ENCODE results near the gene TSKU. TPM values are rescaled to one million over a fixed set of nuclear protein-coding genes. Genes with fewer than 3 reads are reported as not detected.
A peak's percentile ranks its signal among the peaks of the same experiment; 100 is the strongest.
"Not testable (repeated sequence)": the region's sequence is repeated elsewhere in the genome, so short reads cannot be mapped to it uniquely, and the experiment has no call there.

TSKU gene
- polyA plus RNA-seq, 1 donor = 19.4 TPM

DNA sequence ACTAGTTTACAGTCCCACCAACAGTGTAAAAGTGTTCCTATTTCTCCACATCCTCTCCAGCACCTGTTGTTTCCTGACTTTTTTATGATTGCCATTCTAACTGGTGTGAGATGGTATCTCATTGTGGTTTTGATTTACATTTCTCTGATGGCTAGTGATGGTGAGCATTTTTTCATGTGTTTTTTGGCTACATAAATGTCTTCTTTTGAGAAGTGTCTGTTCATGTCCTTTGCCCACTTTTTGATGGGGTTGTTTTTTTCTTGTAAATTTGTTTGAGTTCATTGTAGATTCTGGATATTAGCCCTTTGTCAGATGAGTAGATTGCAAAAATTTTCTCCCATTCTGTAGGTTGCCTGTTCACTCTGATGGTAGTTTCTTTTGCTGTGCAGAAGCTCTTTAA is 43.8 kb downstream of the TSKU start:
- DNase-seq = not testable (repeated sequence)

DNA sequence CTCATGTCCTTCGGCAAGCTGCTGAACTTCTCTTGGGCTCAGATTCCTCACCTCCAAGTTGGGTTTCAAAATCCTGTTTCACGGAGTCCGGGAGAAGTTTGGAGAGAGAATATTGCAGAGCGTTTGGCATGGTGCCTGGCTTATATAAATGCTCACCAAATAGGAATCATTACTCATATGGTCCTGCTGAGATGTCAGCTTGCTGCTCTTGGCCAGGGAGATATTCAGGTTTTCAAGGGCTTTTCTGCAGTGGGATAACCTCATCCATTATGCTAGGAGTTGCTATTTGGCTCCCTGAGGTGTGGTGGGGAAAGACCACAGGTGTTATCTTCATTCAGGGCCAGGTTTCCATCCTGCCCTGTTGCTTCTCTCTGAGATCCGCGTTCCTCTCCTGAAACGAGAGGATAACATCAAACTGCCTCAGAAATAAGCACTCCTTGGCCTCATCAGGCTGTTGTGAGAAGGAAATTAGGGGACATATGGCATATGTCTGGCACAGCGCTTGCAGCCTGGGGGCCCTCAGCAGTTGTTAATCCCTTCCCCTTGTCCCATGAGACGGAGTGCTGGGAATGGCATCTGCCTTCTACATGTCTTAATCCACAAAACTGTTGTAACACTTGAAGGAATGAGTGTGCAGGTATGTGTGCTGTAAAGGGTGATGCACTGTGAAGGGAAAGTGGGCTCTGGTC is 47.6 kb downstream of the TSKU start:
- peak; percentile 30 for DNase-seq

DNA sequence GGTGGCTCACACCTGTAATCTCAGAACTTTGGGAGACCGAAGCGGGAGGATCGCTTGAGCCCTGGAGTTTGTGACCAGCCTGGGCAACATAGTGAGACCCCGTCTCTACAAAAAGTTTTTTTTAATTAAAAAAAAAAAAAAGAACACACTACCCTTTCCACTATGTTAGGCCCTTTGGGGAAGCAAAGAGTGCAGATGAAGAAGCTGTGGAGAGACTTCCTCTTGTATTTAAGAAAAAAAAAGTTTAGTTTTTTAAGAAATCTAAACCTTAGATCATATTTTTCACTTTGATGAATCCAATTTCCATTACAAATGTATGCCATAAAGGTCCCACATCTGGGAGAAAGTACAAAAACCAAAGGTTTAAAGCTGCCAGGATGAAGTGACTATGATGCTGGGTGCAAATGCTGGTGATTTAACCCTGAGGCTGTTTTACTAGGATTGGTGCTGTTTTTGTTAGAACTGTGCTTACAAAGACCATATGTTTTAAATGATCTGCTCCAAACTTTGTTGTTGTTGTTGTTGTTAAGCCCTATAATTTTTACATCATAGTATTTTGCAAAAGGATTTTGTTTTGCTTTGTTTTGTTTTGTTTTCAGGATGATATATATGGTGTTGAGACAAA is 48.6 kb downstream of the TSKU start:
- no peak for DNase-seq

DNA sequence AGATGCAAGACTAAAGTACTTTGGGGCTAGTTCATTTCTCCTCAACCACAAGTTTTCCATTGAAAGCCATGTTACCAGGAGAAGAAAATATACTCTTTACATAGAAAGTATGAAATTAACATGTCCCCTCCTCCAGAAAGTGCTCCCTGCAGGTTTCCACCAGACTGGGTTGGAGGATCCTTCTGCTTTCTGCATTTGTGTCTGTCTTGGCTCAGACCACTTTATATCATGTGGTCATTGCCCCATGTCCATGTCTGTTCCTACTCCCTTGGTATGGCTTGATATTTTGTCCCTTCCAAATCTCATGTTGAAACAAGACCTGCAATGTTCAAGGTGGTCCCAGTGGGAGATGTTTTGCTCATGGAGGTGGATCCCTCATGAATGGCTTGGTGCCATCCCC is 49.2 kb downstream of the TSKU start:
- DNase-seq = no peak

DNA sequence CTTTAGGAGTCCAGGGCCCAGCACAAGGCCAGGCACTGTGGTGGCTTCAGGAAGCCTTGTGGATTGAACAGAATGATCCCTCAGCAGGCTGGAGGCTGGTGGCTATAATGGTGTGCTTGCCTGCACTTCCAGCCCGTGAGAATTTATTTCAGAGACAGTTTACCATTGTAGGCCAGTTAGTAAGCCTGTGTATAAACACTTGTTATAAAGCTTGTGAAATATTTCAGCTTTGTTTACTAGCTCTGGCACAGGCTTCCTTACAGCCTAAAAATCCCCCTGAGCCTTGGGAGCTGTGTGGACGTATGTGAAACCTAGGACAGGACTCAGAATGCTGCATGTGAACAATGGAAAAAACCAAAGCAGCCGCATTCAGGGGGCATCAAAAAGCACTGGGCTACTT is 51.0 kb downstream of the TSKU start:
- no peak for DNase-seq

DNA sequence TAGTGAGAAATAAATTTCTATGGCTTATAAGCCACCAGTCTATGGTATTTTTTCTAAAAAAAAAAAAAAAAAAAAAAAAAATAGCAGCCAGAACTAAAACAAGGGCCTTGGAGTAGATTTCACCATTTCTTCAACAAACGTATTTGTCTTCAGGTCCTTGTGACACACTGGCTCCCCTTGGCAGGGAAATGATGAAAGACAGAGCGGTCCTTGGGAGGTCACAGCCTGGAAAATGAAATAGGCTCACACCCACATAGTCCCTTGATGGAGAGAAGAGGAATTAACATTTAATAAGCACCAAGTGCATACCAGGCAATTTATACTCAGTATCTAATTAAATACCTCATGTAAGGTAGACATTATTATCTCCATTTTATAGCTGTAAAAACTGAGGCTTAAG is 51.9 kb downstream of the TSKU start:
- no peak for DNase-seq

DNA sequence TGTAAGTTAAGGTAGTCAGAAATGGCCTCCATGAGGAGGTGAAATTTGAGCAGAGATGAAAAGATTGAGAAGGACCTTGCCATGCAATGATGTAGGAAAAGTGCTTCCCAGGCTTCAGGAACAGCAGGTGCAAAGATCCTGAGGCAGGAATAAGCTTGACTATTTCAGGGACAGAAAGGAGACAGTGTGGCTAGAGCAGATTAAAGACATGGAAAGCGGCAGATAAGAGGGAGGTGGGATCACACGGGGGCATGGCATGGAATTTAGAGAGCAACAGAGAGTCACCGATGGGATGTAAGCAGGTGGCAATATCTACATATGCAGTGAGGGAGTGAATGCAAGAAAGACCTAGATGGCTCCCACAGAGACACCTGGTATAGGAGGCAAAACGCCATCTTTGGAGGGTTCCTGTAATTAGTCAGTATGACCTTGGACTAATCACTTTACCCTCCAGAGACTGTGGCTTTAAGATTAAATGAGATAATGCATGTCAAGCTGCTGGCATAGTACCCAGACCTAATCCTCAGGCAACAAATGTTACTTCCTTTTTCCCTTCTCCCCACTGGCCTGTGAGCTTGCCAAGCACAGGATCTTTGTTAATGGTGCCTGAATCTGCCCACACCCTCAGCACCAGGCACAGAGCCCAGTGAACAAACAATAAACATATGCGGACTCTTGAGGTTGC is 52.9 kb downstream of the TSKU start:
- DNase-seq = peak; percentile 26

DNA sequence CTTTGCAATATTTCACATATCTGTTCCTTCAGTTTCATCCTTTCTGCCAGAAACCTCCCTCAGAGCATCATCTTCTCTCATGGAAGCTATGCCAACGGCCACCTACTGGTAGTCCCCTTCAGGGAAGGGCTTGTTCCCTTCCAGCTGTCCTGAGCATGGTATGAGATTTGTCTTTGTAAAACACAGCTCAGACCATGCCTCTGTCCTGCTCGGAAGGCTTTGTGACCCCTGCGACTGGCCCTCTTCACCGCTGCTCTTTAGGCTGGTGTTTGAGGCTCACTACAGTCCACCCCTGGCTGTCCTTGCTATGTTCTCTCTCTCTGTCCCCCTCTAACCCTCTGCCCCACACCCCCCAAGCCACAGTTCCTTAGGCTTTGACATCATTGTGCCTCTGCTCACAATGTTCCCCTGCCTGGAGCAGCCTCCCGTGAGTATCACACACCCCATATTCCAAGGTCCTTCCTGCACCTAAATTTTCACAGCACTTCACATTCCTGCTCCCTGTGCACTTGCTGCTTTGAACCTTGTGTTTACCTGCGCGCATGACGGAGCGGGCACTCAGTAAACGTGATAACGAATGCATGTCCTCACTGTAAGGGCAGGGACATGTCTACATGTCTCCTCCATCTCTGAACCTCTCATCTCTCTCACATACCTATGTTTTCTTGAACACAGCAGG is 53.6 kb downstream of the TSKU start:
- DNase-seq = no peak

DNA sequence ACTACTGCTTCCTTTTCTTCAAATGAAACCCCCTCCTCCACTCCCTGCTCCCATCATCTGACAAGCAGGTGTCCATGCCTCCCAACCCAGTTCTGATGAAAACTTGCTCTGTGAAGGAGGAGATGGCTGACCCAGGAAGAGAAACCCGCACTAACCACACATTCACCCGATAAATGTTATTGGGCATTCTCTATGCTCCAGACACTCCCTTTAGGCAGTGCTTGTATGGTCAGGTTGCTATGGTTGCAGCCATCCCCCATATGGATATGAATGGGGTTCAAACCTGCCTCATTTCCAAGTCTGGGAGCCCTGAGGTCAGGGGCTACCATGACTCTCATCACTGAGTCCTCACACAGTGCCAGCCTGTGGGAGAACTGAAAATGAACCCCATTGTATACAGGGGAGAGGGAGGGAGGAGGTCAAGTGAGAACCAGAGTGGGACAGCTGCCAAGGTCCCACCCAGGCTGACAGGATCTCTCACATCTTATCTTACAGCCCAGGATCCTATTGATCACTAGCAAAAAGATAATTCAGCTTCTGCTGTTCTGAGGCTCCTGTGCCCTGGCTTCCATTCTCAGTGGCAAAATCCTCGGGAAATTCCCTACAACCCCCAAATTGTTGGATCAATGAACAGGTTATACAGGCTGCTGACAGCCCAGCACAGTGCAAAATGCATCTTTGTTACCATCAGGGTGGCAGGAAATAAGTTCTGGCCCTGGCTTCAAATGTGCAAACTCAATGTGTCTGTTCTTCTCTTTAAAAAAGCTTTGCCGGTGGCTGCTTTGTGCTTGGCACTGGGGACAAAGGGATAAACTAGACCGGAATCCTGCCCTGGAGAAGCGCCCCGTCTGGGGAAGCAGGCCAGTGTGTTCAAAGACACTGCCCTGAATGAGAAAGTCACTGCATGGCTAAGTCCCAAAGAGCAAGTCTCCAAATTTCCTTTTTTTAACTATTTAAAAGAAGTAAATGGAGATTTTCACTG is 54.8 kb downstream of the TSKU start:
- no peak for DNase-seq

DNA sequence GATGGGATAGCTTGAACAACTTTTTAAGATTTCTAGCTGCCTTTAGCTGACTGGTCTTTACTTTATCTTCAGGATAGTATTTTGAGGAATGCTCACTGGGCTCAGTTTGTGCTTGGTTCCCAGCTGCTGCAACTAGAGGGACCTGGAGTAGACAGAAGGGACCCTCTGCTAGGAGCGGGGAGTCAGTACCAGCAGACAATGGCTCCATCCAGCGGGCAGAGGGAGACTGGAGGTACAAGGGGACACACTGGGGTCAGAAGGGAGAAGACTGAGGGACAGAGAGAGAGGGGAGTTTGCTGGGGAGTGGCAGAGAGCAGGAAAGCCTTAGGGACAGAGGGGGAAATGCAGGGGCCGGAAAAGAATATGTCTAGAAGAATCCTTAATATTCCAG is 55.5 kb downstream of the TSKU start:
- DNase-seq = no peak

DNA sequence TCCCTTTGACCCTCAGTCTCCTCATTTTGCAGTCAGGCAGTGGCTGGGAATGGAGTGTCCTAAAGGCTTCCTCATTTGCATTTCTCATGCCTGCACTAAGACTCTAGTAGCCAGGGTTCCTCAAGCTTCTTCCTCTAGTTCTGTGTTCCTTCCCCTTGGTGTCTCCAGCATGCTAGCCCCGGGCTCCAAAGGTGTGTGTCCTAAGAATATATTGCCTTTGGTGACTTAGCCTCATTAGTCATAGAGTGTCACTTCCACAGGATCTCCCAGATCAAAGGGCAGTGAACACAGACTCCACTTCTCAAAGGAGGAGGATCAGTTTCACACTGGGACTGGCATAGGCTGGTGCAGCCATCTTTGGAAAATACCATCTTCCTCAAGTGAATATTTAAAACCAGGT is 56.2 kb downstream of the TSKU start:
- no peak for DNase-seq

DNA sequence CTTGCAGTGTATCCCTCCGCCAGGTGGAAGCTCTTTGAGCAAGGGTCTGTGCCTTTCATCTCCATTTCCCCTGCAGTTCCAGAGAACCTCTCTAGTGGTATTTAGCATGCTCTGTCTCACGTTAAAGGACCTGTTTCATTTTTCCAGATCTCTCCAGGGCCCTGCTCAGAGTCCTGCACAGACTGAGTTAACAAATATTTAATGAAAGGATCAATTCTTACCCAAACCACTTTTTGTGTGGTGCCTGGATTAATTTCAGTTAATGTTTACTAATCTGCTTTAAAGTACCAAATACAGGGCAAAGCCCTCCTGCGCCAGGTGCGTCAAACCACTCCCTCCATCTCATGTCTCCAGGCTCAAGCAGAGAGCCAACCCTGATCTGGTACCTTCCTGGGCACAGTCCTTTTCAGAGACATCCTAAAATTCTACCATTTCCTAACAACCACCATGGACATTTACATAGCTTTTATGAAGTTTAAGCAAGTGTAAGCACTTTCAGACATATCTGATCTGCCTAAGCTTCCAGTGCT is 58.8 kb downstream of the TSKU start:
- DNase-seq = no peak

DNA sequence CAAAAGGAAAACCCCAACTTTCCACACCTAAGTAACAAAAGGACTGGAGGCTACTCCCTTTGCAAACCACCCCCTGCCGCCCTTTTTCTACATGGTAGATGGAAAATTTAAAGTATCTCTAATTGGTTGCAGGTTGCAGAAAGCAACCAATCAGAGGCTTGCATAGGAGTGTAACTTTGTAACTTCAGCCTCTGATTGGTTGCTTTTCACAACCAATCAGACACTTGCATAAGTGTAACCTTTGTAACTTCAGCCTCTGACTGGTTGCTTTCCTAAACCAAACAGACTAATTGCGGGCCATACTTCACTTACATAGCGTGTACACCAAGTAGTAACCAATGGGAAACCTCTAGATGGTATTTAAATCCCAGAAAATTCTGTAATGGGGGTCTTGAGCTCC is 60.8 kb downstream of the TSKU start:
- DNase-seq = no peak

DNA sequence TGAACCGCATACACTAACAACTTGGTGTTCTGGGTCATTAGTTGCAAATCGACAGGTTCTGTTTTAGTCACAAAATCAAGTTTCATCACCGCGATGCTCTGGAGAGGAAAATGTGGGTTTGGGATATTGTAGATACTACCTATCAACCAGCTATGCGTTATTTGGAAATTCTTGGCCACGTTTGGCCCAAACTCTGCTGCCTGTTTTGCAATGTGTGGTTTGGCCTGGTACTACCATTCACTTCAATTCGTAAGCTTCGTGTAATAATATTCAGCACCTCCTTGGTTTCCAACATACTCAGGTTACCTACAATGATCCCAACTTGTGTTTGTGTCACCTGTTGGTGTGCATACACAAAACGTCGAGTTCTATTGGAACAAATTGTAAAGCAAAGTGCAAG is 61.4 kb downstream of the TSKU start:
- DNase-seq = no peak

DNA sequence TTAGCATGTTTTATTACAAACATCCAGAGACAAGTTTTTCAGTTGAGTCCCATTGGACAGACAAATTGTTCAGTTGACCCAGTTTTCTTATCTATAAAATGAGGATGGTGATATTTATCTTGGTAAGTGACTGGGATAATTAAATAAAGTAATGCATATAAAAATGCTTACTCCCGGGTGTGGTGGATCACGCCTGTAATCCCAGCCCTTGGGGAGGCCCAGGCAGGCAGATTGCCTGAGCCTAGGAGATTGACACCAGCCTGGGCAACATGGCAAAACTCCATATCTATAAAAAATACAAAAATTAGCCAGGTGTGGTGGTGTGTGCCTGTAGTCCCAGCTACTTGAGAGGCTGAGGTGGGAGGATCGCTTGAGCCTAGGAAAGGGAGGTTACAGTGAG is 61.9 kb downstream of the TSKU start:
- no peak for DNase-seq

DNA sequence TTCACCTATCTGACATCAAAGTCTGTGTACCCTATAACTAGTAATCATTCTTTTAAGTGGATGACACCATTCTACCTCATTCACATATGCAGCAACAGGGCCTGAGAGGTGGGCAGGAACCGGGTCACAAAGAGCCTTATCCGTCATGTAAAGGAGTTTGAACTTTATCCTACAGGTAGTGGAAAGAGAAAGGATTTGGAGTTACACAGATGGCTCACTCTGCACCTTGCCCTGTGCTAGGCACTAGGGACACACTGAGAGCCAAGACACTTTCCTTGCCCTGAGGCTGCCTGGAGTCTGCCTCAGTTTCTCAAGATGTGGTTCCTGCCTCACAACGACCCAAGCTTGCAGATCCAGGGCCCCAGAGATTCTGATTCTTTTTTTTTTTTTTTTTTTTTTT is 63.3 kb downstream of the TSKU start:
- DNase-seq = no peak

Other genes with a start within 250 kb of the TSKU start
- gene LRRC32, start 112.6 kb upstream of the TSKU start, polyA plus RNA-seq (ENCODE audit: insufficient read length) = 32.8 TPM
- 7.5 TPM for gene ACER3, start 77.6 kb downstream of the TSKU start, polyA plus RNA-seq (ENCODE audit: insufficient read length)